ENCODE results near the gene RHOT2.

Gene RHOT2

GRCh38 chr16:647173-647902 lies 20.6 kb upstream of the RHOT2 start:
- in situ Hi-C loops (cut with MboI; ENCODE audit: low sequenced_read_pairs), result no loop called here

DNA sequence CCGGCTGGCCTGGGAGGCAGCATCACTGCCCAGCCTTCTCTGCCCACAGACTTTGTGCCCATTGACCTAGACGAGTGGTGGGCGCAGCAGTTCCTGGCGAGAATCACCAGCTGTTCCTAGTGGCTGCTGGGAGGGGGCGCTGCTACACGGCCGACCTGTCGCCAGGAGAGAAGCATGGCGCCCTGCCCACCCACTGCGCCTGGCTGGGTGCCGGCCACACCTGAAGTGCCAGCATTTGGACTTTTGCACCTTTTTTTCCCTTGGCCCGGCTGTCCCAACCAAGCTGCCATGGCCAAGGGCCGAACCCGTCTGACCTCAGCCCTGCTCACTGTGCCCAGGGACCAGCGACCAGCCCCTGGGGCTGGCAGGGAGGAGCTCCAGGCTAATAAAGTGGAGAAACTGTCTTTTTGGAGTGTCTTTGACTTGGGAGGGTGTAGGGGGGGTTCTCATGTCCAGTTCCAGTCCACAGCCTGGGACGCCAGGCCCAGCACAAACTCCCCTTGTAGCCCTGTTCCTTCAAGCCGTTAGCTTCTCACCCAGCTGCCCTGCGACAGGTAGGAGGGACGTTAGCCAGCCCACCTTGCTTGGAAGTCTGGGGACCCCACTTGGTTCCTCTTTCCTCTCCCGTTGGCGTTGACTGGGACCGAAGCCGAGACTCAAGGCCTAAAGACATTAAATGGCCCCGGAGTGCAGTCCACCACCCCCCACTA lies 19.7 kb upstream of the RHOT2 start:
- in situ Hi-C loops (cut with MboI; ENCODE audit: low sequenced_read_pairs), result no loop called here

- in situ Hi-C loops (cut with MboI; ENCODE audit: low sequenced_read_pairs), result no loop called here
Measured at GRCh38 chr16:648781-649589, 18.9 kb upstream of the RHOT2 start, which contains the start of gene WDR90. WDR90 (plus strand) TSS chr16:649365; CDS start chr16:649417, 52 bp downstream.

GRCh38 chr16:649631-650030 lies 18.3 kb upstream of the RHOT2 start:
- in situ Hi-C loops (cut with MboI; ENCODE audit: low sequenced_read_pairs), result no loop called here

DNA sequence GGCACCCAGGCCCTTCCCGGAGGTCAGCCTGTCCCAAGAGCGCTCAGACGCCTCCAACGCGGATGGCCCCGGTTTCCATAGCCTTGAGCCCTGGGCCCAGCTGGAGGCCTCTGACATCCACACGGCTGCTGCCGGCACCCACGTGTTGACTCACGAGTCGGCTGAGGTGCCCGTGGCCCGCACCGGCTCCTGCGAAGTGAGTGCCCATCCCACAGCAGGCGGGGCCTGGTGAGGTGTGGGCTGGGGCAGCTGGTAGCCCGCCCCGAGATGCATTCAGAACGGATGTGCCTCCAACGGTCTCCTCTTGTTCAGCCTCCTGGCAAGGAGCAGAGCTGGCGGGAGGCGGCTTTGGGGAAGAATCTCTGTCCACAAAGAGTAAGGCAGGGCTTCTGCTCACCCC lies 16.1 kb upstream of the RHOT2 start:
- in situ Hi-C loops (cut with MboI; ENCODE audit: low sequenced_read_pairs), result no loop called here

- in situ Hi-C loops (cut with MboI; ENCODE audit: low sequenced_read_pairs), result no loop called here
Measured at GRCh38 chr16:652454-653305, 15.3 kb upstream of the RHOT2 start.

- in situ Hi-C loops (cut with MboI; ENCODE audit: low sequenced_read_pairs), result no loop called here
Measured at GRCh38 chr16:654034-654433, 13.9 kb upstream of the RHOT2 start.

GRCh38 chr16:657487-657886 lies 10.4 kb upstream of the RHOT2 start:
- in situ Hi-C loops (cut with MboI; ENCODE audit: low sequenced_read_pairs), result no loop called here

GRCh38 chr16:658679-659571 lies 9.0 kb upstream of the RHOT2 start:
- in situ Hi-C loops (cut with MboI; ENCODE audit: low sequenced_read_pairs), result no loop called here

DNA sequence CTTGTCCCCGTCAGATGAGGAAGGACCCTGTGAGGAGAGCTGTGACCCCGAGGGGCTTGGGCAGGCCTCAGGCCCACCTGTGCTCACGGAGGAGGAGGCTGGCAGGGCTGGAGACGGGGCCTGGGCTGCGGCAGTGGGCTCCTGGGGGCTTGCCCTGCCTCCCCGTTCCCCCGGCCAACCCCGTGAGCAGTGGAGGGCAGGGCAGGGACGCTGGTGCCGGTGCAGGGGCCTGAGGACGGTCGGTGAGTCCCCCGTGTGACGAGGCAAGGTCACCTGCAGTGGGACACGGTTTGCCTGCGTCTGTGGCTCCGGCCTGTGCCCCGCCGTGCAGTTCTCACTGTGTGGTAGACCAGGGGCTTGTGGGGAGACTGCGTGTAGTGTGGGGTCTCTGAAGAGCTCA lies 8.3 kb upstream of the RHOT2 start:
- in situ Hi-C loops (cut with MboI; ENCODE audit: low sequenced_read_pairs), result no loop called here

- in situ Hi-C loops (cut with MboI; ENCODE audit: low sequenced_read_pairs), result no loop called here
Measured at GRCh38 chr16:660132-660458, 7.8 kb upstream of the RHOT2 start.

DNA sequence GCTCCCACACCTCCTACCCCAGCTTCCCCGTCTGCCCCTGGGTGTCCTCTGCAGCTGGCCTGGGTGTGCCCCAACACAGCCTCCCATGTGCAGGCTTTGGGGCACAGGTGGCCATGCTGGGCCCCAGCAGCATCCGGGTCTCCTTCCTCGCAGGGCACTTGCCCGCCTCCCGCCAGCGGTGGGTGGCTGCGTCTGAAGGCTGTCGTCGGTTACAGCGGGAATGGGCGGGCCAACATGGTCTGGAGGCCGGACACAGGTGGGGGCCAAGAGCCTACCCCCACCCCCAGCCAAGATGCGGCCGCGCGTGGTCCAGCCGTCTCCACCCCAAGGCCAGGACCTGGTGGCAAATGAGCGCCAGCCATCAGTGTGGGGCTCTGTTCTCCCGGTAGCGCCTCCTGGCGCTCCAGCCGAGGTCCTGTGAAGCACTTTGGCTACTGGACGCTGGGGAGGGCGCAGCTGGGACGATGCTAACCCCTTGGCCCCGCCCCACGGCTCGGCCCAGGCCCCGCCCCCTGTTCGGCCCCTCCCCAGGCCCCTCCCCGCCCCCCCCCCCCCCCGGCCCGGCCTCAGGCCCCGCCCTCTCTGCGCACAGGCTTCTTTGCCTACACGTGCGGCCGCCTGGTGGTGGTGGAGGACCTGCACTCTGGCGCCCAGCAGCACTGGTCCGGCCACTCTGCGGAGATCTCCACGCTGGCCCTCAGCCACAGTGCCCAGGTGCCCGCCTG lies 7.3 kb upstream of the RHOT2 start:
- in situ Hi-C loops (cut with MboI; ENCODE audit: low sequenced_read_pairs), result no loop called here

DNA sequence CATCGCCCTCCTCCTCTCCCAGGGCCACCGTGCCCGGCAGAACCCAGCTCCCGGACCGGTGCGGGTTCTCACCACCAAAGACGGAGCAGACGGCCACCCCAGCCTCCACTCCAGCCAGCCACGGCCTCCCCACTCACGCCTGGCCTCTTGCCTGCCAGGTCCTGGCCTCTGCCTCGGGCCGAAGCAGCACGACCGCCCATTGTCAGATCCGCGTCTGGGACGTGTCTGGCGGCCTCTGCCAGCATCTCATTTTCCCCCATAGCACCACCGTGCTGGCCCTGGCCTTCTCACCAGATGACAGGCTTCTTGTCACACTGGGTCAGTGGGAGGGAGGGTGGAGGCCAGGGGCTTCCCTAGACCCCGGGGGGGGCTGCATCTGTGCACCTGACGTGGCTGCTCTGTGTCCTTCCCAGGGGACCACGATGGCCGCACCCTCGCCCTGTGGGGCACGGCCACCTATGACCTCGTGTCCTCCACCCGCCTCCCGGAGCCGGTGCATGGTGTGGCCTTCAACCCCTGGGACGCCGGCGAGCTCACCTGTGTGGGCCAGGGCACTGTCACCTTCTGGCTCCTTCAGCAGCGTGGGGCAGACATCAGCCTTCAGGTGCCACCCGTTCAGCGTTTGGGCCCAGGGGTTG lies 6.6 kb upstream of the RHOT2 start:
- in situ Hi-C loops (cut with MboI; ENCODE audit: low sequenced_read_pairs), result no loop called here

- in situ Hi-C loops (cut with MboI; ENCODE audit: low sequenced_read_pairs), result no loop called here
Measured at GRCh38 chr16:662095-662494, 5.8 kb upstream of the RHOT2 start.

DNA sequence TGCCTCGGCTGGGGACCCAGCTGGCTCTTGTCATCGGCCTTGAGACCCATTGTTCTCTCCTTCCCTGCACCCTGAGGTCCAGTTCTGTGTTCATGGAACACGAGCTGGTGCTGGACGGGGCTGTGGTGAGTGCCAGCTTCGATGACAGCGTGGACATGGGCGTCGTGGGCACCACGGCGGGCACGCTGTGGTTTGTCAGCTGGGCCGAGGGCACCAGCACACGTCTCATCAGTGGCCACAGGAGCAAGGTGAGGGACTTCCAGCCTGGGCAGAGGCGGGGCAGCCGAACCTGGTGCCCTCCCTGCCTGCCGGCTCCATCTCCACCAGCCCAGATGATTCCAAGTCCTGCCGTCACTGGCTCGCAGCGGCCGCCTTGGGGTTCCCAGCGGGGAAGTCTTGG lies 5.3 kb upstream of the RHOT2 start:
- in situ Hi-C loops (cut with MboI; ENCODE audit: low sequenced_read_pairs), result no loop called here

GRCh38 chr16:666572-666971 lies 1.4 kb upstream of the RHOT2 start:
- in situ Hi-C loops (cut with MboI; ENCODE audit: low sequenced_read_pairs), result no loop called here

GRCh38 chr16:667113-667779 lies 686 bp upstream of the RHOT2 start:
- in situ Hi-C loops (cut with MboI; ENCODE audit: low sequenced_read_pairs), result no loop called here

DNA sequence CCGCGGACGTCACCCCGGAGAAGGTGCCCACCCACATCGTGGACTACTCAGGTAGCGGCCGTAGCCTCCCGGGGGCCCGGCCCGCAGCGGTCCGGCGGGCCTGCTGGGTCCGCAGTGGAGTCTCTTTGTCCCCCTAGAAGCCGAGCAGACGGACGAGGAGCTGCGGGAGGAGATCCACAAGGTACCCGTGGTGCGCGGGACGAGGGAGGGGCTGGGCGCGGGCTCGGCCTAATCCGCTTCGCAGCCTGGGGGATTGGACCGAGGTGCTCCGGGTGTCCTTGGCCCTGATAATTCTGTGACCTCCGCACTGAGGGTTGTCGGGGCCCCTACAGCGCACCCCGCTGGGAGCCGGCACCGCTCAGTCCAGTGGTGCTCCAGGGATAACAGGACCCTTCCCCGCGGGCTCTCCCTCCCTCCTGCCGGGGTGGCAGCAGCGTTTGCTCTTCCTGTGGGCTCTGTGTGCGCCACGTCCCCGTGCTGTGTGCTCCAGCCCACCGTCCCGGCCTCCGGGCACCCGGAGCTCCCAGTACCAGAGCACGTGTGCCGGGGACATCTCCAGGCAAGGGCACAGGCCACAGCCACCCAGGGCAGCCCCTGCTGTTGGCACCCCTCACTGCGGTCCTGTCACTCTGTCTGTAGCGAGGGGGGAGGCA lies 713 bp downstream of the RHOT2 start:
- in situ Hi-C loops (cut with MboI; ENCODE audit: low sequenced_read_pairs), result no loop called here

Measured in hTERT RPE-1 (cell line).